ENCODE results near the gene TNFSF4.
"Not testable (repeated sequence)": the region's sequence is repeated elsewhere in the genome, so short reads cannot be mapped to it uniquely, and the experiment has no call there.

- TF ChIP-seq POLR2AphosphoS5, POLR2A (IDR thresholded peaks at IDR 0.05): not testable (repeated sequence)
Observed at GRCh38 chr1:173229031-173229430, 21.9 kb upstream of the TNFSF4 start.
